Smooth muscle cell (in vitro differentiated cells): ENCODE data around the gene E2F4. TPM values are rescaled to one million over a fixed set of nuclear protein-coding genes. Genes with fewer than 3 reads are reported as not detected.

Source experiments
- DNase-seq: peaks from one replicate; lab custom pipeline; 2025; ENCODE audit not compliant: unreplicated experiment; lab: John Stamatoyannopoulos, UW
- H2AFZ ChIP-seq: fragments of 200-600 bp; sonication (generic); 2 replicates; pipeline ENCODE4 v1.6.0; 2016; ENCODE audit warnings: antibody characterized with exemption, low read depth, mild to moderate bottlenecking
- H3F3A ChIP-seq: fragments of 200-600 bp; sonication (generic); 2 replicates; pipeline ENCODE4 v1.6.0; 2017; ENCODE audit warnings: antibody characterized with exemption, low read depth
- H3K27ac ChIP-seq: fragments of 200-600 bp; sonication (generic); 2 replicates; pipeline ENCODE4 v1.5.1; 2016; ENCODE audit warnings: low read depth, mild to moderate bottlenecking
- H3K27me3 ChIP-seq: fragments of 200-600 bp; sonication (generic); 2 replicates; pipeline ENCODE4 v1.6.1; 2016; ENCODE audit warnings: low read depth, mild to moderate bottlenecking
- H3K36me3 ChIP-seq: fragments of 200-600 bp; sonication (generic); 2 replicates; pipeline ENCODE4 v1.5.1; 2016; ENCODE audit warnings: low read depth
- H3K4me1 ChIP-seq: fragments of 200-600 bp; sonication (generic); 2 replicates; pipeline ENCODE4 v1.5.1; 2016; ENCODE audit warnings: low read depth
- H3K4me2 ChIP-seq: fragments of 200-600 bp; sonication (generic); 2 replicates; pipeline ENCODE4 v1.6.0; 2016; ENCODE audit warnings: mild to moderate bottlenecking
- H3K4me3 ChIP-seq: fragments of 200-600 bp; sonication (generic); 2 replicates; pipeline ENCODE4 v1.5.1; 2016; ENCODE audit warnings: mild to moderate bottlenecking
- H3K79me2 ChIP-seq: fragments of 200-600 bp; sonication (generic); 2 replicates; pipeline ENCODE4 v1.6.0; 2016; ENCODE audit warnings: low read depth, mild to moderate bottlenecking
- H3K9ac ChIP-seq: fragments of 200-600 bp; sonication (generic); 2 replicates; pipeline ENCODE4 v1.6.0; 2016; ENCODE audit warnings: low read depth
- H3K9me3 ChIP-seq: fragments of 200-600 bp; sonication (generic); replicated peaks from 2 replicates; pipeline ENCODE4 v1.5.1; 2016; ENCODE audit warnings: low read depth
- H4K20me1 ChIP-seq: fragments of 200-600 bp; sonication (generic); 2 replicates; pipeline ENCODE4 v1.6.0; 2016; ENCODE audit warnings: low read depth
- WGBS: methylation state at CpG from one replicate; pipeline ENCODE4 v1.1.7; 2016; ENCODE audit warnings: low lambda C conversion rate; 5-methylcytosine and 5-hydroxymethylcytosine counted together
- polyA plus RNA-seq: library from polyadenylated mRNA; unstranded; fragments of >200 nt; fragmentation: Nextera tagmentation; extraction: Ambion mirVana; gene quantifications from 2 replicates; pipeline ENCODE4 v1.2.1, GENCODE V29; 2016
- total RNA-seq: library from RNA; depleted of rRNA; stranded (reverse); fragments of >200 nt; gene quantifications from 2 replicates; pipeline ENCODE4 v1.2.3, GENCODE V29; 2014
- TF ChIP-seq, protein P1 (sequence below): fragments of 200-600 bp; sonication (generic); IDR thresholded peaks from 2 replicates; pipeline ENCODE4 v1.5.1; 2017; ENCODE audit warnings: borderline replicate concordance, mild to moderate bottlenecking, antibody characterized with exemption; ENCODE audit not compliant: insufficient read depth, poor library complexity, severe bottlenecking

E2F4 gene
- total and polyA plus RNA-seq, 2 experiments from 2014 or later, result 49.9 to 53.8 TPM

DNA sequence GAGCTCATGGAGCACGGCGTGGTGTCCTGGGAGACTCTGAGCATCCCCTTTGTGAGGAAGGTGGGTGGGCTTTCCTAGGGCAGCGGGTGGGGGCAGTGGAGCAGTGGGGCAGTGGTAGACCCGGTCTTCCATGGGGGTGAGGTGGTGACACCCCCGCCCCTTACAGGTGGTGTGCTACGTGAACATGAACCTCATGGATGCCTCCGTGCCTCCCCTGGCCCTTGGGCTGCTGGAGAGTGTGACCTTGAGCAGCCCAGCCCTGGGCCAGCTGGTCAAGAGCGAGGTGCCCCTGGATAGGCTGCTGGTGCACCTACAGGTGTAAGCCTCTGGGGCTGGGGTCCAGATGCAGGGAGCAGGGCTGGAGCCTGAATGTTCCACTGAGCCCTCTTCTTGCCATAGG, 8.5 kb downstream of the E2F4 start:
- H3K79me2 ChIP-seq, result no peaks in the 10 kb centered on the region
- H4K20me1 ChIP-seq, result peaks cover 31% of the 10 kb centered on the region
- H3K9ac ChIP-seq, result no peak overlapping the region
- no peak overlapping the region for H3K4me2 ChIP-seq
- no peak overlapping the region for H3K4me3 ChIP-seq
- TF ChIP-seq, protein P1, sequence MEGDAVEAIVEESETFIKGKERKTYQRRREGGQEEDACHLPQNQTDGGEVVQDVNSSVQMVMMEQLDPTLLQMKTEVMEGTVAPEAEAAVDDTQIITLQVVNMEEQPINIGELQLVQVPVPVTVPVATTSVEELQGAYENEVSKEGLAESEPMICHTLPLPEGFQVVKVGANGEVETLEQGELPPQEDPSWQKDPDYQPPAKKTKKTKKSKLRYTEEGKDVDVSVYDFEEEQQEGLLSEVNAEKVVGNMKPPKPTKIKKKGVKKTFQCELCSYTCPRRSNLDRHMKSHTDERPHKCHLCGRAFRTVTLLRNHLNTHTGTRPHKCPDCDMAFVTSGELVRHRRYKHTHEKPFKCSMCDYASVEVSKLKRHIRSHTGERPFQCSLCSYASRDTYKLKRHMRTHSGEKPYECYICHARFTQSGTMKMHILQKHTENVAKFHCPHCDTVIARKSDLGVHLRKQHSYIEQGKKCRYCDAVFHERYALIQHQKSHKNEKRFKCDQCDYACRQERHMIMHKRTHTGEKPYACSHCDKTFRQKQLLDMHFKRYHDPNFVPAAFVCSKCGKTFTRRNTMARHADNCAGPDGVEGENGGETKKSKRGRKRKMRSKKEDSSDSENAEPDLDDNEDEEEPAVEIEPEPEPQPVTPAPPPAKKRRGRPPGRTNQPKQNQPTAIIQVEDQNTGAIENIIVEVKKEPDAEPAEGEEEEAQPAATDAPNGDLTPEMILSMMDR, result no peak
- H3F3A ChIP-seq, result peaks cover 7% of the 10 kb centered on the region
- no peaks in the 10 kb centered on the region for H3K9me3 ChIP-seq
- H3K27me3 ChIP-seq, result no peaks in the 10 kb centered on the region
- H2AFZ ChIP-seq, result no peak overlapping the region
- 97% methylated on average over 8 of the region's 8 CpGs for WGBS
- H3K36me3 ChIP-seq, result no peaks in the 10 kb centered on the region
- no peak for DNase-seq
- H3K27ac ChIP-seq, result no peak overlapping the region
- H3K4me1 ChIP-seq, result no peaks in the 10 kb centered on the region

DNA sequence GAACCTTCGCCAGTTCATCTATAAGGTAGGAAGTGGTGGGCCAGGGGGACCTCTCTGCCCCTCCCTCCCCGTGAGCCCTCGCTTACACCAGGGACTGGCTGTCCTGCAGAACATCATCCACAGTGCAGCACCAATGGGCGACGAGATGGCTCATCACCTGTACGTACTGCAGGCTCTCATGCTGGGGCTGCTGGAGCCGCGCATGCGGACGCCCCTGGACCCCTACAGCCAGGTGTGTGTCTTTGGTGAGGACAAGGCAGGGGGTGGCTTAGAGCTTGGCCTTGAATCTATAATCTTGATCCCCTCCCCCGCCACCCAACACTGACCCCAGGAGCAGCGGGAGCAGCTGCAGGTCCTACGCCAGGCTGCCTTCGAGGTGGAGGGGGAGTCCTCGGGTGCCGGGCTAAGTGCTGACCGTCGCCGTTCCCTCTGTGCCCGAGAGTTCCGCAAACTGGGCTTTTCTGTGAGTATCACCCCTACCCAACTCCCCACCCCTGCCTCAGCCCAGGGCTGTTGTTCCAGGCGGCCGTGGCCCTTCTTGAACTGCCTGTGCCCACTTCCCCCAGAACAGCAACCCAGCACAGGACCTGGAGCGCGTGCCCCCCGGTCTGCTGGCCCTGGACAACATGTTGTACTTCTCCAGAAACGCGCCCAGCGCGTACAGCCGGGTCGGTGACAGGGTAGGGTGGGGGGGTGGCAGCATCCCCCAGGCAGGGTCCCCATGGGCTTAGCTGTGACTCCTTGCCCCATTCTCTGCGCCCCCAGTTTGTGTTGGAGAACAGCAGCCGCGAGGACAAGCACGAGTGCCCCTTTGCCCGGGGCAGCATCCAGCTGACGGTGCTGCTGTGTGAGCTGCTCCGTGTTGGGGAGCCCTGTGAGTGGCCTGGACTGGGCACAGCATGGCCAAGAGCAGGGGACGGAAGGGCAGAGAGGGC, 9.7 kb downstream of the E2F4 start:
- H3K9me3 ChIP-seq, result no peaks in the 10 kb centered on the region
- H3F3A ChIP-seq, result peaks cover 6% of the 10 kb centered on the region
- no peak overlapping the region for H3K9ac ChIP-seq
- no peaks in the 10 kb centered on the region for H3K79me2 ChIP-seq
- H4K20me1 ChIP-seq, result peaks cover 21% of the 10 kb centered on the region
- no peaks in the 10 kb centered on the region for H3K27me3 ChIP-seq
- no peak overlapping the region for H2AFZ ChIP-seq
- H3K27ac ChIP-seq, result no peak overlapping the region
- no peak for DNase-seq
- no peak overlapping the region for H3K4me2 ChIP-seq
- WGBS, result 97% methylated on average over 36 of the region's 40 CpGs
- H3K4me3 ChIP-seq, result no peak overlapping the region
- TF ChIP-seq, protein P1, result no peak
- H3K36me3 ChIP-seq, result no peaks in the 10 kb centered on the region
- H3K4me1 ChIP-seq, result no peaks in the 10 kb centered on the region

DNA sequence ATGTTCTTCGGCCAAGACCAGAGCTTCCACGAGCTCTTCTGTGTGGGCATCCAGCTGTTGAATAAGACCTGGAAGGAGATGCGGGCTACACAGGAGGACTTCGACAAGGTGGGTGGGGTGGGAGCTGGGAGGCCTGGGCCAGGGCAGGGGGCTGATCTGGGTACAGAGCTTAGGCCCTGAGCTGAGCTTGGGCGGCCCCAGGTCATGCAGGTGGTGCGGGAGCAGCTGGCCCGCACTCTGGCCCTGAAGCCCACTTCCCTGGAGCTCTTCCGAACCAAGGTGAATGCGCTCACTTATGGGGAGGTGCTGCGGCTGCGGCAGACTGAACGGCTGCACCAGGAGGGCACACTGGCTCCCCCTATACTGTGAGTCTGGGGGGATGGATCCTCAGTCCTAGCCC, 10.5 kb downstream of the E2F4 start:
- Histone ChIP-seq H3F3A (no peaks in the 10 kb centered on the region), H3K36me3 (no peaks in the 10 kb centered on the region), H4K20me1 (peaks cover 14% of the 10 kb centered on the region), H3K79me2 (no peaks in the 10 kb centered on the region), H3K27ac (no peak overlapping the region), H3K9me3 (no peaks in the 10 kb centered on the region), H3K4me1 (no peaks in the 10 kb centered on the region), H2AFZ (no peak overlapping the region), H3K27me3 (no peaks in the 10 kb centered on the region), H3K9ac (no peak overlapping the region), H3K4me3 (no peak overlapping the region), H3K4me2 (no peak overlapping the region)
- TF ChIP-seq, protein P1, result no peak
- WGBS, result over 99% methylated on average over 12 of the region's 12 CpGs
- no peak for DNase-seq
